OCI-LY1 (cell line): Measurements from ENCODE around the gene DLG1.
"Not testable (repeated sequence)": the region's sequence is repeated elsewhere in the genome, so short reads cannot be mapped to it uniquely, and the experiment has no call there.

Source experiments
- H2AFZ ChIP-seq: fragments of 200-600 bp; sonication (generic), shearing (Covaris generic); 2 replicates; pipeline ENCODE4 v1.6.0; 2014; ENCODE audit warnings: antibody characterized with exemption, mild to moderate bottlenecking, low read length
- H3F3A ChIP-seq: fragments of 200-600 bp; sonication (generic), shearing (Covaris generic); 2 replicates; pipeline ENCODE4 v1.6.0; 2014; ENCODE audit warnings: mild to moderate bottlenecking, antibody characterized with exemption, low read length, moderate library complexity; ENCODE audit not compliant: insufficient read depth
- H3K27ac ChIP-seq: fragments of 200-600 bp; sonication (generic); 2 replicates; pipeline ENCODE4 v1.5.1; 2014; ENCODE audit warnings: low read length, mixed run types, mild to moderate bottlenecking, low read depth; ENCODE audit not compliant: poor library complexity, severe bottlenecking
- H3K27me3 ChIP-seq: fragments of 200-600 bp; sonication (generic); 2 replicates; pipeline ENCODE4 v1.6.0; 2014; ENCODE audit warnings: antibody characterized with exemption, mild to moderate bottlenecking, low read length, moderate library complexity; ENCODE audit not compliant: insufficient read depth
- H3K36me3 ChIP-seq: fragments of 200-600 bp; sonication (generic); 2 replicates; pipeline ENCODE4 v1.6.1; 2014; ENCODE audit warnings: mild to moderate bottlenecking, antibody characterized with exemption, low read length, moderate library complexity, mixed read lengths; ENCODE audit not compliant: insufficient read depth
- H3K4me1 ChIP-seq: fragments of 200-600 bp; sonication (generic); 2 replicates; pipeline ENCODE4 v1.5.1; 2014; ENCODE audit warnings: mild to moderate bottlenecking, low read length, moderate library complexity; ENCODE audit not compliant: insufficient read depth, severe bottlenecking
- H3K4me2 ChIP-seq: fragments of 200-600 bp; sonication (generic), shearing (Covaris generic); 2 replicates; pipeline ENCODE4 v1.6.1; 2014; ENCODE audit warnings: low read length
- H3K4me3 ChIP-seq: fragments of 200-600 bp; sonication (generic); 2 replicates; pipeline ENCODE4 v1.5.1; 2014; ENCODE audit warnings: low read length, low read depth, mild to moderate bottlenecking, mixed read lengths; ENCODE audit not compliant: poor library complexity, severe bottlenecking
- H3K79me2 ChIP-seq: fragments of 200-600 bp; shearing (Covaris generic); 2 replicates; pipeline ENCODE4 v1.6.1; 2016; ENCODE audit warnings: mixed run types, low read length, mixed read lengths; ENCODE audit not compliant: insufficient read depth
- H3K9ac ChIP-seq: fragments of 200-600 bp; sonication (generic), shearing (Covaris generic); 2 replicates; pipeline ENCODE4 v1.6.1; 2014; ENCODE audit warnings: mild to moderate bottlenecking, low read length, mixed read lengths
- H3K9me2 ChIP-seq: fragments of 200-600 bp; sonication (generic), shearing (Covaris generic); 2 replicates; pipeline ENCODE4 v1.6.1; 2014; ENCODE audit warnings: low read depth, mild to moderate bottlenecking, low read length, mixed read lengths
- H3K9me3 ChIP-seq: fragments of 200-600 bp; shearing (Covaris generic); 2 replicates; pipeline ENCODE4 v1.6.1; 2014; ENCODE audit warnings: low read length, mixed read lengths
- H4K20me1 ChIP-seq: fragments of 200-600 bp; sonication (generic), shearing (Covaris generic); 2 replicates; pipeline ENCODE4 v1.6.0; 2016; ENCODE audit warnings: mild to moderate bottlenecking, low read length; ENCODE audit not compliant: insufficient read depth
- EZH2 ChIP-seq: fragments of 200-600 bp; sonication (generic), shearing (Covaris generic); IDR thresholded peaks from 2 replicates; pipeline ENCODE4 v1.8.0; 2017; ENCODE audit warnings: borderline replicate concordance, mixed run types, mild to moderate bottlenecking, antibody characterized with exemption, low read length, moderate library complexity, mixed read lengths
- TF ChIP-seq, protein P1 (sequence below): fragments of 200-600 bp; sonication (generic), shearing (Covaris generic); IDR thresholded peaks from 2 replicates; pipeline ENCODE4 v1.5.1; 2017; ENCODE audit warnings: mild to moderate bottlenecking, antibody characterized with exemption, low read length, moderate library complexity, mixed read lengths

DLG1 gene

DNA sequence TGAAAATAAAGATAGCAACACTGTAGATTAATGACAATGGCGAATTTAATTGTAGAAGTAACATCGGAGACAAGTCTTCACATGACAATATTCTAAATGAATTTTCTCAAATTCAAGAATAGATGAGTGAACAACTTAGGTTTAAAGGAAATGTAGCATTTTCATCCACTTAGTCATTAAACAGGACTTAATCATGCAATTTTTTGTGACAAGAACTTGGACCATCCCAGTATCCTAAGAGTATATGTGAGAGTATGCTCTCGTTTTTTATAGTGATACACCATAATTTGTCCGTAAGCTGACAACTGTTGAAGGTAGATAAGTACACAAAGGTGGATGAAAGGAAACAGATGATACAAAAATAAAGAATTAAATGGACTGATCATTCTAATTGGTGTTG lies 81.5 kb downstream of the DLG1 start:
- peaks cover 14% of the 10 kb centered on the region; the same call in 1 of the 2 replicates for H3K36me3 ChIP-seq
- no peak overlapping the region for H3K9ac ChIP-seq
- H4K20me1 ChIP-seq = no peaks in the 10 kb centered on the region
- no peak overlapping the region for H3K4me2 ChIP-seq
- TF ChIP-seq EZH2 = no peak
- TF ChIP-seq, protein P1, sequence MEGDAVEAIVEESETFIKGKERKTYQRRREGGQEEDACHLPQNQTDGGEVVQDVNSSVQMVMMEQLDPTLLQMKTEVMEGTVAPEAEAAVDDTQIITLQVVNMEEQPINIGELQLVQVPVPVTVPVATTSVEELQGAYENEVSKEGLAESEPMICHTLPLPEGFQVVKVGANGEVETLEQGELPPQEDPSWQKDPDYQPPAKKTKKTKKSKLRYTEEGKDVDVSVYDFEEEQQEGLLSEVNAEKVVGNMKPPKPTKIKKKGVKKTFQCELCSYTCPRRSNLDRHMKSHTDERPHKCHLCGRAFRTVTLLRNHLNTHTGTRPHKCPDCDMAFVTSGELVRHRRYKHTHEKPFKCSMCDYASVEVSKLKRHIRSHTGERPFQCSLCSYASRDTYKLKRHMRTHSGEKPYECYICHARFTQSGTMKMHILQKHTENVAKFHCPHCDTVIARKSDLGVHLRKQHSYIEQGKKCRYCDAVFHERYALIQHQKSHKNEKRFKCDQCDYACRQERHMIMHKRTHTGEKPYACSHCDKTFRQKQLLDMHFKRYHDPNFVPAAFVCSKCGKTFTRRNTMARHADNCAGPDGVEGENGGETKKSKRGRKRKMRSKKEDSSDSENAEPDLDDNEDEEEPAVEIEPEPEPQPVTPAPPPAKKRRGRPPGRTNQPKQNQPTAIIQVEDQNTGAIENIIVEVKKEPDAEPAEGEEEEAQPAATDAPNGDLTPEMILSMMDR = no peak
- peaks cover 6% of the 10 kb centered on the region; the same call in 1 of the 2 replicates for H3K9me3 ChIP-seq
- no peaks in the 10 kb centered on the region for H3K27me3 ChIP-seq
- H3K9me2 ChIP-seq = no peaks in the 10 kb centered on the region
- H3F3A ChIP-seq = no peaks in the 10 kb centered on the region
- no peak overlapping the region for H3K4me3 ChIP-seq
- peaks cover 77% of the 10 kb centered on the region for H3K79me2 ChIP-seq
- H3K27ac ChIP-seq = no peak overlapping the region
- H2AFZ ChIP-seq = no peak overlapping the region
- H3K4me1 ChIP-seq = no peaks in the 10 kb centered on the region

DNA sequence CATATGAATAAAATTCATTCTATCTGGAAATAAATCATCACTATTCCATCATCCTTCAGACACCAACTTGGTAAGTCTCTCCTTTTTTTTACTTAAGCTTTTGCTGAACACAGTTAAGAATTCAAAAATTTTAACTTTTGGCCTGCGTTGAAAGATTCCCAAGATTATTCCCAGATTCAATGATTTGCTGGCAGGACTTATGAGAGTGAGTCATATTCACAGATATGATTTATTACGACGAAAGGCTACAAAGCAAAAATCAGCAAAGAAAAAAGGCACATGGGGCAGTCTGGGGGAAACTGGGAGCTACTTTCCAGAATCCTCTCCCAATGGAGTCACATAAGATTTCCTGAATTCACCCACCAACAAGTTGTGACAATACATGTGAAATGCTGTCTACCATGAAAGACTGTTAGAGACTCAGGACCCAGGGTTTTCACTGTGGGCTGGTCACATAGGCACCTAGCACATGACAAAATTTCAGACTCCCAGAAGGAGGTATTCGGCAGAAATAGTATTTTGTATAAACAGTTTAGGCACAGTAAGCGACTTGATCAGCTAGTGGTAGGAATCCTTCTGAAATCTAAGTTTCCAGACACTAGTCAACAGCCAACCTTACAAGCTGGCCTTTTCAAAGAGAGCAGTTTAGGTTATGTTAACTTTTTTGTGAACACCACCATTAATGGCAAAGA lies 82.1 kb downstream of the DLG1 start:
- no peak overlapping the region for H2AFZ ChIP-seq
- H4K20me1 ChIP-seq = no peaks in the 10 kb centered on the region
- H3F3A ChIP-seq = no peaks in the 10 kb centered on the region
- H3K9me3 ChIP-seq = peaks cover 9% of the 10 kb centered on the region; the same call in 1 of the 2 replicates
- H3K4me2 ChIP-seq = no peak overlapping the region
- no peaks in the 10 kb centered on the region for H3K9me2 ChIP-seq
- no peak overlapping the region for H3K4me3 ChIP-seq
- H3K27ac ChIP-seq = no peak overlapping the region
- H3K36me3 ChIP-seq = peaks cover 20% of the 10 kb centered on the region; the same call in 1 of the 2 replicates
- peaks cover 81% of the 10 kb centered on the region for H3K79me2 ChIP-seq
- no peak overlapping the region for H3K9ac ChIP-seq
- no peaks in the 10 kb centered on the region for H3K4me1 ChIP-seq
- no peaks in the 10 kb centered on the region for H3K27me3 ChIP-seq
- TF ChIP-seq, protein P1 = no peak
- TF ChIP-seq EZH2 = no peak

DNA sequence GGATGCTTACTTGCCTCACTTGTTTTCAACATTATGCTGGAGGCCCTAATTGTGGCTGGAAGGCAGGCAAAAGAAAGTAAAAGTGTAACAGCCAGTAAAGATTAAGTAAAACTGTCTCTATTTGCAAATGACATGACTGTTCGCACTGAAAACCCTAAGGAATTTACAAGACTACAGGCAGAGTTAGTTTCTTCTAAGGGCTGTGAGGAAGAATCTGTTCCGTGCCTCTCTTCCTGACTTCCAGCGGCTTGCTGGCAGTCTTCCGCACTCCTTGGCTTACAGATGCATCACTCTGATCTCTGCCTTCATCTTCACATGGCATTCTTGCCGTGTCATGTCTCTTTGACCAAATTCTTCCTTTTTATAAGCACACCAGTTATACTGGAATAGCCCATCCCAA lies 86.1 kb downstream of the DLG1 start:
- Histone ChIP-seq H3K4me2 (no peak overlapping the region), H3K4me3 (no peak overlapping the region), H4K20me1 (no peaks in the 10 kb centered on the region), H3F3A (no peaks in the 10 kb centered on the region), H3K9me2 (no peaks in the 10 kb centered on the region), H3K79me2 (peaks cover 96% of the 10 kb centered on the region), H3K9ac (no peak overlapping the region), H3K36me3 (peaks cover 29% of the 10 kb centered on the region), H3K27ac (no peak overlapping the region), H3K27me3 (no peaks in the 10 kb centered on the region), H3K9me3 (peaks cover 12% of the 10 kb centered on the region), H3K4me1 (no peaks in the 10 kb centered on the region), H2AFZ (no peak overlapping the region)
- TF ChIP-seq, protein P1 = no peak
- no peak for TF ChIP-seq EZH2

DNA sequence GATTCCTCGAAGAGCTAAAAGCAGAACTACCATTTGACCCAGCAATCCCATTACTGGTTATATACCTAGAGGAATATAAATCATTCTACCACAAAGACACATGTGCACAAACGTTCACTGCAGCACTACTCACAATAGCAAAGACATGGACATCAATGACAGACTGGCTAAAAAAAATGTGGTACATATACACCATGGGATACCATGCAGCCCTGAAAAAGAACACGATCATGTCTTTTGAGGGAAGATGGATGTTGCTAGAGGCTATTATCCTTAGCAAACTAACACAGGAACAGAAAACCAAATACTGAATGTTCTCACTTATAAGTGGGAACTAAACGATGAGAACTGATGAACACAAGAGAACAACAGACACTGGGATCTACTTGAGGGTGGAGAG lies 86.7 kb downstream of the DLG1 start:
- Histone ChIP-seq H3K79me2 (peaks cover 98% of the 10 kb centered on the region), H3K9me3 (peaks cover 12% of the 10 kb centered on the region), H3K36me3 (peaks cover 29% of the 10 kb centered on the region)
- not testable (repeated sequence) for H2AFZ ChIP-seq, H3K4me1 ChIP-seq, H3K4me2 ChIP-seq, H3F3A ChIP-seq, H3K9me2 ChIP-seq, H3K9ac ChIP-seq, H4K20me1 ChIP-seq, H3K4me3 ChIP-seq, H3K27ac ChIP-seq, H3K27me3 ChIP-seq
